K562 (cell line): ENCODE data around the gene KCTD1. TPM values are rescaled to one million over a fixed set of nuclear protein-coding genes. Genes with fewer than 3 reads are reported as not detected.

Experiments used
- ATAC-seq: fragments of 200-7000 bp; cut with Tn5 transposase; 3 replicates; pipeline ENCODE4 v1.9.1; 2020; ENCODE audit warnings: moderate library complexity
- BruUV-seq: library from RNA; stranded (reverse); fragments of 400-500 nt; replicated peaks from 2 replicates; lab custom pipeline; 2021; lab: Mats Ljungman, UMichigan
- CTCF ChIA-PET: fragments of 300-600 bp; formaldehyde crosslinking; extraction: SDS; loops from one replicate; lab custom pipeline; 2021; ENCODE audit warnings: low intra/inter-chr PET ratio; lab: Yijun Ruan, JAX
- POLR2A ChIA-PET: fragments of 300-600, 350-650 bp; sonication (Branson Sonifier 250); formaldehyde crosslinking; extraction: SDS; loops from one replicate; lab custom pipeline; 2021; ENCODE audit warnings: antibody characterized with exemption, inconsistent platforms; lab: Yijun Ruan, JAX
- DNase-seq, 4 experiments: peaks; one replicate each; pipeline versions ENCODE4 v3.0.0 to v3.0.0-alpha.2; 2011 to 2018; ENCODE audit warnings: low spot score in 3 of 4, mixed read lengths in 3 of 4; ENCODE audit errors: extremely low read depth in 1 of 4
- FAIRE-seq: peaks from 2 replicates; lab custom pipeline; 2011; peaks lifted over from hg19 to GRCh38; lab: Jason Lieb, UNC
- H2AFZ ChIP-seq: 2 replicates; pipeline ENCODE4 v1.6.0; 2011; ENCODE audit warnings: low read depth, low read length, control low read depth, inconsistent platforms
- H3K27ac ChIP-seq: fragments of 200-600 bp; 3 replicates; pipeline ENCODE4 v1.8.0; 2011; ENCODE audit warnings: low read depth, mild to moderate bottlenecking, control low read depth, inconsistent platforms, low read length, moderate library complexity, mixed read lengths; ENCODE audit errors: extremely low read depth
- H3K27me3 ChIP-seq, 2 experiments: fragments of 300-600 bp in 1 of 2; 2 replicates in 1 of 2; 3 replicates in 1 of 2; pipeline versions ENCODE4 v1.6.0 to v1.8.0; 2011; ENCODE audit warnings: inconsistent platforms in 2 of 2, low read length in 2 of 2, mild to moderate bottlenecking in 1 of 2, mixed read lengths in 1 of 2, moderate library complexity in 1 of 2; ENCODE audit not compliant: control insufficient read depth in 2 of 2, insufficient read depth in 2 of 2
- H3K36me3 ChIP-seq: fragments of 300-600 bp; 3 replicates; pipeline ENCODE4 v1.8.0; 2011; ENCODE audit warnings: mild to moderate bottlenecking, low read length, inconsistent platforms; ENCODE audit not compliant: control insufficient read depth, insufficient read depth
- H3K4me1 ChIP-seq, 2 experiments: fragments of 200-600 bp in 1 of 2; replicated peaks in 1 of 2; 2 replicates in 1 of 2; 3 replicates in 1 of 2; pipeline versions ENCODE4 v1.5.1 to v1.8.0; 2011; ENCODE audit warnings: inconsistent platforms in 2 of 2, low read length in 2 of 2, mild to moderate bottlenecking in 1 of 2, mixed read lengths in 1 of 2, moderate library complexity in 1 of 2; ENCODE audit not compliant: control insufficient read depth in 2 of 2, insufficient read depth in 2 of 2
- H3K4me2 ChIP-seq: 2 replicates; pipeline ENCODE4 v1.6.1; 2011; ENCODE audit warnings: low read length, control low read depth, inconsistent platforms, mixed read lengths; ENCODE audit not compliant: insufficient read depth
- H3K4me3 ChIP-seq: fragments of 200-600 bp; sonication (generic), shearing (Covaris generic); 2 replicates; pipeline ENCODE4 v1.5.1; 2016; ENCODE audit warnings: control low read depth, inconsistent platforms
- H3K79me2 ChIP-seq: fragments of 200-600 bp; 3 replicates; pipeline ENCODE4 v1.8.0; 2011; ENCODE audit warnings: low read length, inconsistent platforms; ENCODE audit not compliant: control insufficient read depth, insufficient read depth
- H3K9ac ChIP-seq, 2 experiments: 2 replicates each; pipeline versions ENCODE4 v1.6.0 to v1.6.1; 2011; ENCODE audit warnings: low read depth in 2 of 2, low read length in 2 of 2, control low read depth in 1 of 2, inconsistent platforms in 1 of 2, mild to moderate bottlenecking in 1 of 2, mixed read lengths in 1 of 2; ENCODE audit not compliant: insufficient read depth in 1 of 2
- H3K9me1 ChIP-seq: one replicate; pipeline ENCODE4 v1.6.0; 2011; ENCODE audit warnings: inconsistent platforms, mild to moderate bottlenecking, low read length, moderate library complexity; ENCODE audit not compliant: control insufficient read depth, insufficient read depth
- H3K9me3 ChIP-seq: replicated peaks from 2 replicates; pipeline ENCODE4 v1.5.1; 2011; ENCODE audit warnings: low read depth, low read length, inconsistent platforms; ENCODE audit not compliant: control insufficient read depth, insufficient read depth
- H4K20me1 ChIP-seq: replicated peaks from 2 replicates; pipeline ENCODE4 v1.6.1; 2011; ENCODE audit warnings: low read length, inconsistent platforms, mixed read lengths; ENCODE audit not compliant: control insufficient read depth, insufficient read depth
- BRD4 ChIP-seq: fragments of 200-600 bp; sonication (generic); IDR thresholded peaks from 2 replicates; pipeline ENCODE4 v1.6.1; 2017; ENCODE audit warnings: inconsistent platforms
- CHD1 ChIP-seq: fragments of 200-600 bp; sonication (generic); IDR thresholded peaks from one replicate; pipeline ENCODE4 v1.6.1; 2012; ENCODE audit warnings: mild to moderate bottlenecking, moderate library complexity, low read length, inconsistent platforms
- E4F1 ChIP-seq: fragments of 250-450 bp; sonication (Bioruptor Pico); IDR thresholded peaks from 2 replicates; pipeline ENCODE4 v1.5.0; 2021; ENCODE audit warnings: mild to moderate bottlenecking, borderline replicate concordance
- ELK3 ChIP-seq: fragments of 450-650 bp; formaldehyde crosslinking; IDR thresholded peaks from 2 replicates; pipeline ENCODE4 v1.4.0; 2020; ENCODE audit warnings: mild to moderate bottlenecking
- HOMEZ ChIP-seq: fragments of 250-450 bp; sonication (Bioruptor Pico); IDR thresholded peaks from 2 replicates; pipeline ENCODE4 v1.4.0; 2020; ENCODE audit warnings: mild to moderate bottlenecking, moderate library complexity
- HSF4 ChIP-seq: fragments of 250-450 bp; sonication (Bioruptor Pico); IDR thresholded peaks from 2 replicates; pipeline ENCODE4 v2.1.2; 2022; ENCODE audit warnings: mild to moderate bottlenecking, moderate library complexity, borderline replicate concordance
- PCBP1 ChIP-seq: fragments of 200-400 bp; formaldehyde crosslinking; IDR thresholded peaks from 2 replicates; pipeline ENCODE4 v1.6.1; 2018; ENCODE audit warnings: mild to moderate bottlenecking, low read depth, low read length; ENCODE audit not compliant: poor library complexity, severe bottlenecking
- SREBF1 ChIP-seq: fragments of 150-350 bp; IDR thresholded peaks from 2 replicates; pipeline ENCODE4 v1.6.1; 2014; ENCODE audit warnings: antibody characterized with exemption, low read depth, low read length, borderline replicate concordance
- TAF7 ChIP-seq: fragments of 450-650 bp; IDR thresholded peaks from 2 replicates; pipeline ENCODE4 v1.6.1; 2016; ENCODE audit warnings: missing genetic modification characterization, missing compliant biosample characterization
- ZBED1 ChIP-seq: IDR thresholded peaks from 2 replicates; pipeline ENCODE4 v1.6.1; 2014
- ZNF23 ChIP-seq: fragments of 250-450 bp; sonication (Bioruptor Pico); IDR thresholded peaks from 2 replicates; pipeline ENCODE4 v1.4.0; 2020; ENCODE audit warnings: mild to moderate bottlenecking
- ZNF253 ChIP-seq: fragments of 250-450 bp; sonication (Bioruptor Pico); conservative IDR thresholded peaks from 2 replicates; pipeline ENCODE4 v1.6.1; 2021; ENCODE audit warnings: mild to moderate bottlenecking
- WGBS: fragments of 100-300 bp; shearing (Covaris generic); methylation state at CpG from one replicate; pipeline ENCODE4 v1.1.6; 2016; ENCODE audit warnings: low coverage, mixed read lengths; ENCODE audit not compliant: insufficient coverage; ENCODE audit errors: missing lambda C conversion rate; 5-methylcytosine and 5-hydroxymethylcytosine counted together
- in situ Hi-C: fragments of 300-500 bp; cut with MboI; formaldehyde crosslinking; loops from 4 replicates; pipeline ENCODE4 v1.15.0; 2018; ENCODE audit warnings: inconsistent platforms, mixed read lengths
- intact Hi-C: fragments of 100-400 bp; cut with micrococcal nuclease; formaldehyde crosslinking; loops from 2 replicates; pipeline ENCODE4 v1.14.2; 2022
- polyA plus RNA-seq, 8 experiments: library from polyadenylated mRNA; depleted of rRNA in 4 of 8; stranded (reverse) in 5 of 8; unstranded in 3 of 8; fragments of >200 nt; fragmentation: Nextera tagmentation in 2 of 8; fragmentation: Illumina TruSeq in 1 of 8; extraction: Ambion mirVana in 2 of 8; extraction: Trizol in 1 of 8; gene quantifications; 2 replicates each; pipeline versions ENCODE4 v1.2.1 to v1.2.3, GENCODE V29; 2011 to 2014; ENCODE audit warnings: inconsistent platforms in 1 of 8, missing spikeins in 1 of 8
- total RNA-seq, 7 experiments: library from RNA; depleted of rRNA in 6 of 7; stranded (reverse); fragments of >200 nt in 6 of 7; fragmentation: Illumina TruSeq in 2 of 7; extraction: Trizol in 2 of 7; gene quantifications; 2 replicates each; pipeline versions ENCODE4 v1.2.1 to v1.2.3, GENCODE V29; 2011 to 2021; ENCODE audit warnings: low replicate concordance in 1 of 7

KCTD1 gene
- total and polyA plus RNA-seq, 9 of the 15 experiments (the other 6 are each of a cell fraction or from before 2014, with no cell fraction given) = not detected

- peak; percentile 41; the same call in 1 of the 3 replicates for ATAC-seq
Observed at GRCh38 chr18:26584745-26585144, 36.4 kb upstream of the KCTD1 start.

GRCh38 chr18:26579941-26580618 is 31.7 kb upstream of the KCTD1 start:
- in situ Hi-C loops (no loop called here), intact Hi-C loops (no loop called here)
- WGBS = under 1% methylated on average over 6 of the region's 6 CpGs
- Histone ChIP-seq H3K4me2 (no peak overlapping the region), H3K9ac (no peak overlapping the region), H3K4me1 (peaks cover 0 to 3% of the 10 kb centered on the region in 2 experiments; a peak in 1 of 5 replicates), H2AFZ (no peak overlapping the region), H3K9me3 (no peaks in the 10 kb centered on the region), H3K79me2 (no peaks in the 10 kb centered on the region), H4K20me1 (no peaks in the 10 kb centered on the region), H3K36me3 (no peaks in the 10 kb centered on the region), H3K4me3 (no peak overlapping the region), H3K27me3 (no peaks in the 10 kb centered on the region; a peak in 1 of 5 replicates), H3K27ac (no peak overlapping the region), H3K9me1 (no peaks in the 10 kb centered on the region)
- no peak for FAIRE-seq
- ChIA-PET POLR2A (interaction anchor here (0.6 kb wide), 1 partner anchor 560 kb away, joined by 3 read pairs; no protein-coding TSS in a partner anchor), CTCF (no interaction called here)
- no TSS peak for BruUV-seq
- DNase-seq = no peak
- no peak for ATAC-seq
- TF ChIP-seq ZBED1 = no peak
- TF ChIP-seq HSF4 (CRISPR knock-in tag) = no peak
- TF ChIP-seq TAF7 (tag) = no peak
- TF ChIP-seq CHD1 = no peak
- TF ChIP-seq ELK3 (CRISPR knock-in tag) = no peak
- no peak for TF ChIP-seq HOMEZ (CRISPR knock-in tag)
- TF ChIP-seq PCBP1 = no peak
- no peak for TF ChIP-seq ZNF23 (CRISPR knock-in tag)
- no peak for TF ChIP-seq E4F1 (CRISPR knock-in tag)

More at GRCh38 chr18:26584745-26585144, 36.4 kb upstream of the KCTD1 start:
- H3K9ac ChIP-seq = no peak overlapping the region
- no peak overlapping the region for H3K4me3 ChIP-seq
- WGBS = 4% methylated on average over 6 of the region's 6 CpGs
- no peaks in the 10 kb centered on the region; a peak in 1 of 5 replicates for H3K27me3 ChIP-seq
- in situ Hi-C loops = no loop called here
- no peak overlapping the region for H3K4me2 ChIP-seq
- no peaks in the 10 kb centered on the region for H3K9me1 ChIP-seq
- POLR2A ChIA-PET = no interaction called here
- intact Hi-C loops = no loop called here
- H4K20me1 ChIP-seq = no peaks in the 10 kb centered on the region
- no peaks in the 10 kb centered on the region for H3K4me1 ChIP-seq
- DNase-seq (no peak), FAIRE-seq (no peak)
- TF ChIP-seq ZNF253 (0 out of 2 replicates have a peak, but pooled peaks have one; percentile 19), BRD4 (no peak), SREBF1 (no peak)
- CTCF ChIA-PET = no interaction called here
- H3K79me2 ChIP-seq = no peaks in the 10 kb centered on the region
- no peaks in the 10 kb centered on the region for H3K9me3 ChIP-seq
- no peak overlapping the region for H3K27ac ChIP-seq
- no peaks in the 10 kb centered on the region for H3K36me3 ChIP-seq
- H2AFZ ChIP-seq = no peak overlapping the region
- BruUV-seq = no TSS peak
